Left ventricle myocardium inferior (tissue), 1 donor: ENCODE data around the gene NFIA. TPM values are rescaled to one million over a fixed set of nuclear protein-coding genes. Genes with fewer than 3 reads are reported as not detected.

ENCODE experiments used
- DNase-seq: peaks from one replicate; pipeline ENCODE4 v3.0.0-alpha.2; 2020
- H3K27ac ChIP-seq: fragments of 200-600 bp; replicated peaks from 2 replicates; pipeline ENCODE4 v1.8.0; 2021
- H3K27me3 ChIP-seq: fragments of 200-600 bp; 2 replicates; pipeline ENCODE4 v1.8.0; 2021; ENCODE audit warnings: low read depth
- H3K36me3 ChIP-seq: fragments of 200-600 bp; 2 replicates; pipeline ENCODE4 v1.8.0; 2021
- H3K4me1 ChIP-seq: fragments of 200-600 bp; 2 replicates; pipeline ENCODE4 v1.8.0; 2021
- H3K4me3 ChIP-seq: fragments of 200-600 bp; 2 replicates; pipeline ENCODE4 v1.8.0; 2021; ENCODE audit warnings: mild to moderate bottlenecking, moderate library complexity
- H3K9me3 ChIP-seq: fragments of 200-600 bp; replicated peaks from 2 replicates; pipeline ENCODE4 v1.8.0; 2021
- CTCF ChIP-seq: fragments of 200-600 bp; IDR thresholded peaks from 2 replicates; pipeline ENCODE4 v1.8.0; 2021; ENCODE audit warnings: antibody characterized with exemption, mild to moderate bottlenecking, borderline replicate concordance
- intact Hi-C: fragments of 100-400 bp; cut with micrococcal nuclease; formaldehyde crosslinking; loops from one replicate; pipeline ENCODE4 v1.11.0; 2022
- total RNA-seq: library from RNA; stranded (reverse); fragmentation: NEBNext Ultra II Directional; extraction: Animal tissue kit (Norgen Biotek cat#: 25700); gene quantifications from one replicate; pipeline ENCODE4 v1.2.1, GENCODE V29; 2021
- donor health status: DM: no; HTN: yes; CAD: no; lungs with severe emphysema.

NFIA gene
- total RNA-seq, 1 donor from 2014 or later, result 90.2 TPM

GRCh38 chr1:61300899-61301298 lies 218.5 kb downstream of the NFIA start:
- DNase-seq, result no peak
- Histone ChIP-seq H3K9me3 (no peaks in the 10 kb centered on the region), H3K27me3 (no peaks in the 10 kb centered on the region), H3K27ac (peak overlapping the region; percentile 72), H3K36me3 (no peaks in the 10 kb centered on the region), H3K4me1 (peaks cover 51% of the 10 kb centered on the region), H3K4me3 (no peak overlapping the region)
- intact Hi-C loops, result no loop called here
- TF ChIP-seq CTCF, result no peak

- peak overlapping the region; percentile 72 for H3K27ac ChIP-seq
- no peaks in the 10 kb centered on the region for H3K9me3 ChIP-seq
- H3K36me3 ChIP-seq, result no peaks in the 10 kb centered on the region
- no peak for DNase-seq
- peaks cover 53% of the 10 kb centered on the region for H3K4me1 ChIP-seq
- intact Hi-C loops, result no loop called here
- no peak for TF ChIP-seq CTCF
- H3K4me3 ChIP-seq, result no peak overlapping the region
- no peaks in the 10 kb centered on the region for H3K27me3 ChIP-seq
These were observed 219.7 kb downstream of the NFIA start for GRCh38 chr1:61301824-61302657.

GRCh38 chr1:61307422-61308142 lies 225.2 kb downstream of the NFIA start:
- Histone ChIP-seq H3K36me3 (no peaks in the 10 kb centered on the region), H3K9me3 (no peaks in the 10 kb centered on the region), H3K27me3 (no peaks in the 10 kb centered on the region), H3K4me1 (peaks cover 18% of the 10 kb centered on the region), H3K4me3 (no peak overlapping the region), H3K27ac (no peak overlapping the region)
- intact Hi-C loops, result no loop called here
- no peak for DNase-seq
- no peak for TF ChIP-seq CTCF

GRCh38 chr1:61310057-61310456 lies 227.7 kb downstream of the NFIA start:
- Histone ChIP-seq H3K27ac (no peak overlapping the region), H3K36me3 (no peaks in the 10 kb centered on the region), H3K4me3 (no peak overlapping the region), H3K9me3 (no peaks in the 10 kb centered on the region), H3K4me1 (peaks cover 23% of the 10 kb centered on the region), H3K27me3 (no peaks in the 10 kb centered on the region)
- no peak for TF ChIP-seq CTCF
- DNase-seq, result no peak
- intact Hi-C loops, result no loop called here

GRCh38 chr1:61310538-61310937 lies 228.2 kb downstream of the NFIA start:
- Histone ChIP-seq H3K27me3 (no peaks in the 10 kb centered on the region), H3K27ac (no peak overlapping the region), H3K4me3 (no peak overlapping the region), H3K4me1 (peaks cover 27% of the 10 kb centered on the region), H3K36me3 (no peaks in the 10 kb centered on the region), H3K9me3 (no peaks in the 10 kb centered on the region)
- DNase-seq, result no peak
- intact Hi-C loops, result no loop called here
- no peak for TF ChIP-seq CTCF
